Activated gamma-delta T cell (primary cell): ENCODE measurements around the gene COLEC12.

Source experiments
- DNase-seq: peaks from one replicate; lab custom pipeline; 2025; lab: John Stamatoyannopoulos, UW
- total RNA-seq, 2 donors: gene quantifications; one replicate each; lab custom pipeline; 2026; lab: John Stamatoyannopoulos, UW

Gene COLEC12
- total RNA-seq = 0.10 to 1.6 reads per million in 2 donors

- no peak for DNase-seq
These were observed at the start of gene COLEC12 for GRCh38 chr18:500632-501405. Gene COLEC12 (minus strand): TSS chr18:500701. CDS start chr18:500514, 187 bp downstream.

DNA sequence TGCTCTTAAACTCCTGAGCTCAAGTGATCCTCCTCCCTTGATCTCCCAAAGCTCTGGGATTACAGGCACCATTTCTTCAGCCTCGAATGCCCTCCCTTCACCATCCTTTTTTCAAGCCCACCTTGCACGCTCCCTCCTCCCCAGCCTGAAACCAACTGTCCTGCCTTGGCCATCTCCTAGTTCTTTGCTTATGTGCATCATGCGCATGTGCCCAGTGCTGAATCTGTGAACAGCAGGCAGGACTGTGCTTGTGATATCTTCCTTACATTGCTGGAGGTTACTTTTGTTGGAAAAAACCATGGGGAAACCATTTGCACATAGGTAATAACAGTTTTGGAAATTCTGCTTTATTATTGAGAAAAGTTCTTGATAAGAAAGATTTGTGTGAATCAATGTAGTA, 49.5 kb upstream of the COLEC12 start:
- no peak for DNase-seq

DNA sequence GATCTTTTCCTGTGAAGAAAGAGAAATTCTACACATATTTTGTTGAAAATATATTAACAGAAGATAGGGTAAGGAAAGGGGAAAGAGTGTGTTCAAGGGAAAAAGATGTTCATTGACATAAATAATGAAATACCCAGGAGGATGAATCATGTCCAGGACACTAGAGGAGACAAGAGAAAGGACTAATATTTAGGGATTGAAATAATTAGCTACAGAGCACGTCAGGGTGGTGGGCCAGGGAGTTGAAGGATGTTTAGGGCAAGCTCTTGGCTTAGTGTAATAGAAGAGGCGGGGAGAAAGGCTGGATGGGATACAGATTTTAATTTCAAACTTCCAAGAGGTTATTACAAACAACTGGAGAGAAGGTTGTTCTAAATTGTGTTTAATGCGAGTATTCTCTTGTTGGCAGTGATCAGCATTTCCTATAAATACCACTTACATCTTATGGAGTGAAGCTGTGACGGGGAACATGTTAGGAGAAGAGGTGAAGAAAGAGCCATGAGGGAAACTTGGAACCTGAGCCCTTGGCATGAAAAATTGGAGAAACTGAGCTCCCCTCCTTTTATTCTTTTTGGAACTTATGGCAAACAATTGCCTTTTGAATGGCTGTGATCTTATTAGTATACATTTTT, 43.1 kb upstream of the COLEC12 start:
- no peak for DNase-seq

- no peak for DNase-seq
These were observed 33.6 kb upstream of the COLEC12 start for GRCh38 chr18:533995-534601.

DNA sequence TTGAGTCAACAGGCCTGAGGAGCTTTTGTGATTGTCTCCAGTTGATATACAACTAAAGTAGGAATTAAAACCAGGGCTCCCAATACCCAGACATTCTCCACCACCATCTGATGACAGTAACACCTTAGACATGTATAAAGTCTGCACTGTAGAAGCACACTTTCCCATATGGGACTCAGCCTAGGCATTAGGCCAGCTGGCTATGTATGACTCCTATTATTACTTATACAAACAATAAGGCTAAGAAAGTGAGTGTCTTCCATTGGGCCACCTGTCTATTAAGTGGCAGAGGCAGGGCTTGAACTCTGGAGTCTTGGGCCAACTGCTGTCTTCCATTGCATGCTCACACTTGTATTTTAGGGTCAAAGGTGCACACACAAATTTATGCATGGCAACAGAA, 32.1 kb upstream of the COLEC12 start:
- DNase-seq = no peak

GRCh38 chr18:532018-532417, 31.5 kb upstream of the COLEC12 start:
- DNase-seq = no peak

GRCh38 chr18:527146-527545, 26.6 kb upstream of the COLEC12 start:
- DNase-seq = no peak

- DNase-seq = no peak
These were observed 26.2 kb upstream of the COLEC12 start for GRCh38 chr18:526681-527080.

DNA sequence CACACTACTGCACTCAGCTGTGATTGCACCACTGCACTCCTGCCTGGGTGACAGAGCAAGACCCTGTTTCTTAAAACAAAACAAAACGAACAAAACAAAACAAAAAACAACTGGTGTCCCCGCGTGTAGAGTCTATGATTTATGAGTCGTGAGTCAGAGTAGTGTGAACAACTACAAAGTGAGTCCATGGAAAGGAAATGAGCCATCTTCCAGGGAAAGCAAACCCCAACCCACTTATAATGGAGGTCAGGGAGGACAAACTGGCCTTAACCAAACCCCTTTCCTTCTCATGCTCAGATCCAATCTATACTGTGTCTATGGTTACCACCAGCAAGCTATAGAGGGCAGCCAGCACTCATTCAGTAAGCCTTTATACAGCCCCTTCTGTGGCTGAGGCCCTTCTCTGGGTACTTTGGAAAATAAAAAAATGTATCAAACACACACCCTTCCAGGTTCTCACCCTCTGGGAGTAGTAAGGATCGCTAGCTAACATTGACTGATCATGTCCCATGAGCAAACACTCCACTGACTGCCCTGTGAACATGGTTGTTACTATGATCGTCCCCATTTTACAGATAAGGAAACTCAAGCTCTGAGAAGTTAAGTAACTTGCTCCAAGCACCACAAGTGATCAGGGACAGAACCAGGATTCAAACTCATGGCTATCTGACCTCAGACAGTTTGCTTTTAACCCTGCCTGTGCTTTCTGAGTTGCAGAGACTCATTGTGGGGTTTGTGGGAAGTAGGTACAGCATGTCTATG, 24.7 kb upstream of the COLEC12 start:
- no peak for DNase-seq

GRCh38 chr18:524466-524865, 24.0 kb upstream of the COLEC12 start:
- no peak for DNase-seq

GRCh38 chr18:523561-523960, 23.1 kb upstream of the COLEC12 start:
- no peak for DNase-seq

DNA sequence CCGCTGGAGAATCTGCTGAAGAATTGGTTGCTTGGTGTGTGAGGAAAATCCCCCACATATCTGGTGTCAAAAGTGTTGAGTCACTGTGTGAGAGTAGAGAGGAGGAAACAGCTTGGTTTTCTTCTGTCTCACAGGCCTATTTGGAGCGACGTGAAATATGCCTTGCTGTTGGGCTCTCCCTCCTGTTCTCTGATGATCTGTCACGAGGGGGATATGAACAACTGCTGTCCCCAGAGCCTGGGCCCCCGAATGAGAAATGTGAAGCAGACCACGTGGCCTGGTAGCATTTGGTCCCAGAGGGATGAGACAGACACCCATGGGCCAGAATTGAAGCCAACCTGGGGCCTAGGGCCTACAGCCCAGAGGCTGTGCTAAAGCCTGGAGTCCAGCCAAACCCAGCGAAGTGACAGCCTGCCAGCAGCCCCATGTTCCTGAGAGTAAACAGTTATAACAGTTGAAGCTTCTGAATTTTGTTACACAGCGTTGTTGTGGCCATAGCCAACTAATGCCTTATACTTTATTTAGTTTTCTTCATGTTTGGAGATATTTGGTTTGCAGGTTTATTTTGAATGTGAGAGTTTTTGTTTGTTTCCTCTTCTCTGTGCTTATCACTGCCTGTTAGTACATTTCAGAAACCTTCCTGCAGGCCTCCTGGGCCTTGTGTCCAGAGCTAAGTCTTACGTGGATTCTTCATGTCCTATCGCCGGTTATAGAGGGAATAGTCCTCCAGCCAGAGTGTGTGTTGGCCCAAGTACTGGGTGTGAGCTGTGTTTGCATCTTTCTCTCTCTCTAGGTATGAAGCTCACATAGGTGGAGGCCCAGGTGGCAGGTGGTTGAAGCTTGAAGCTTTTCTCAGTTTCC, 18.7 kb upstream of the COLEC12 start:
- DNase-seq = no peak

- DNase-seq = no peak
These were observed 17.6 kb upstream of the COLEC12 start for GRCh38 chr18:518081-518480.

- no peak for DNase-seq
These were observed 15.3 kb upstream of the COLEC12 start for GRCh38 chr18:515838-516237.

- no peak for DNase-seq
These were observed 14.8 kb upstream of the COLEC12 start for GRCh38 chr18:515156-515815.

- DNase-seq = no peak
These were observed 13.5 kb upstream of the COLEC12 start for GRCh38 chr18:513826-514530.

- DNase-seq = no peak
These were observed 12.5 kb upstream of the COLEC12 start for GRCh38 chr18:512957-513356.

GRCh38 chr18:508835-509234, 8.3 kb upstream of the COLEC12 start:
- DNase-seq = no peak

- no peak for DNase-seq
These were observed 7.1 kb upstream of the COLEC12 start for GRCh38 chr18:507636-508035.

DNA sequence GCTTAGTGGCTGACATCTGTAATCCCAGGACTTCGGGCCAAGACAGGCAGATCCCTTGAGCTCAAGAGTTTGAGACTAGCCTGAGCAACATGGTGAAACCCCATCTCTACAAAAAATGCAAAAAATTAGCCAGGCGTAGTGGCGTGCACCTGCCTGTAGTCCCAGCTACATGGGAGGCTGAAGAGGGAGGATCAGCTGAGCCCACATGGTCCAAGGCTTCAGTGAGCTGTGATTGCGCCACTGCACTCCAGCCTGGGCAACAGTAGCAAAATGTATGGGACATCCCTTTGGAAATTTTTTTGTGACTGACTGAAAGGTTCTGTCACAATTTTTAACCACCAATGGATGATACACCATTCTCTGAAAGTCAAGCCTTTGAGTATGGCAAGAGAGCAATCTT, 6.3 kb upstream of the COLEC12 start:
- DNase-seq = no peak
